ENCODE results near the gene LAMA3.

LAMA3 gene

DNA sequence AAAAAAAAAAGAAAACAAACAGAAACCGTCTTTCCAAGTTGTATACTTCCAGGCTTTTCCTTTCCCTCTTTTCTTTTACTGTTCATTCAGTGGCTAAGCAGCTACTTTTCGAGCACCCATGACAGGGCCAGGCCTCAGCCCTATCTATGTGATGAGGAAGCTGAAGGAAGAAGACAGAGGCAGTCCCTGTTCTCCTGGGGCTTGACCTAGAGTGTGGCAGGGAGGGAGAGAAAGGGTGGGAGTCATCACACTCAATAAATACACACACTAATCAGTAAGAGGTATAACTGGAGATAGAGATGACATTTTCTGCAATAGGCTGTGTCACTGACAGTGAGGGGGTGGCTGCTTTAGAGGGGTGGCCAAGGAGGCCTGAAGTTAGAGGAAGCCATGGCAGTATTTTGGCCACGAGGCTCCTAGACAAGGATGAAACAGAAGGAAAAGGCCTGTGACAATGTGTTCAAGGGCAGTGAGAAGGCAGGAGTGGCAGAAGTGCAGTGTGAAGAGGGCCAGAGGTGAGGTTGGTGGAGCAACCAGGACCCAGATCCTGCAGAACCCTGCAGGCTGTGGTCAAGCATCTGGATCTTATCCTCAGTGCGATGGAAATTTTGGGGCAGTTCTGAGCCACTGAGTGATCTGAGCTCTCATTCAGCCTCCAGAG lies 193.5 kb downstream of the LAMA3 start:
- DNase-seq: no peak

DNA sequence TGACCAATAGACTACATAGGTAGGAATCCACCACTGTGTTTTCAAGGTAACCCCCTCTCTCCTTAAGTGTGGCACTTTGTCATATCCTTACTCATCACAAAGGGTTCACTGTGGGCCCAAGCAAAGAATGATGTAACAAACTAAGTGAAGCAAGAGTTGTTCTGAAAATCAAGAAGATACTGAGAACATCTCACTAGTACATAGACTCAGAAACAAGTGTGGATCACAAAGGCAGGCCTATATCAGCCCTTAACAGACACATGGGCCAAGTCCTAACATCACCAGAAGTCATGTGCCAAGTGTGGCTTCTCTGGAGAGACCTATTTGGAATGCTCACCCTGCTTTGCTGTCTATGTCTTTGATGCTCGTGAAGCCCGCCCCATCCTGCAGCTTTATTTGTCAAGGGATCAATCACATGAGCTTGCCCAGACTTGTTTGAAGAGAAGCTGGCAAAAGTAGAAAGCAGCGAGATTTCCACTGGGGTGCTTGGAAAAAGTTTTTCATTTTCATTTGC lies 194.1 kb downstream of the LAMA3 start:
- no peak for DNase-seq

DNA sequence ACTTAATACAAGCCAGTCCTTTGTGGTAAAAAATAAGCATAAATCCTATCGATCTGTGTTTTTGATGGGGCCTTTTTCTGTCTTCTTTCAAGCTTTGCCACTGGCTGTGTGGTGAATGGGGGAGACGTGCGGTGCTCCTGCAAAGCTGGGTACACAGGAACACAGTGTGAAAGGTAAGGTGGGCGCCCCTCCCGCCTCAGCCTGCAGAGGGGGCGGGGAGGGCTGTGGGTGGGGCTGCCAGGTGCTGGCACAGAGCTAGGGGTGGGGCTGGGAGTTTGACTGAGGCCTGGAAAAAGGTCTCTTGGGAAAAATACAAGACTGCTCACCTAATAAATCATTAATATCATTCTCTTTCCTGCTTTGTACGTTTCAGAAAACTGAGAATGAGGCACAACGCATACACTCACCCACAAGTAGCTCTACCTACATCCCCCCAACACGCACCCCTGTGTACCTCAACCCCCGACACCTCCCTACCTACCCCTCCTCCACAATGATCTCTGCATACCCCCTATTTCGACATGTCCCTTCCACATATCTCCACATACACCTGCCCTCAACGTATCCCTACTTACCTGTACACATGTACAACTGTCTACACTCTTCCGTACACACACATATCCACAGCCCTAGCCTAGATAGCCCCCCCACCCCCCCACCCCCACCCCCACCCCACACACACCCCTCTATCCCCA lies 195.6 kb downstream of the LAMA3 start:
- DNase-seq: no peak

GRCh38 chr18:23885750-23886149 lies 196.5 kb downstream of the LAMA3 start:
- no peak for DNase-seq

- no peak for DNase-seq
Observed at GRCh38 chr18:23887035-23887434, 197.8 kb downstream of the LAMA3 start.

- no peak for DNase-seq
Observed at GRCh38 chr18:23887493-23887892, 198.2 kb downstream of the LAMA3 start.

GRCh38 chr18:23888881-23889280 lies 199.6 kb downstream of the LAMA3 start:
- DNase-seq: no peak

DNA sequence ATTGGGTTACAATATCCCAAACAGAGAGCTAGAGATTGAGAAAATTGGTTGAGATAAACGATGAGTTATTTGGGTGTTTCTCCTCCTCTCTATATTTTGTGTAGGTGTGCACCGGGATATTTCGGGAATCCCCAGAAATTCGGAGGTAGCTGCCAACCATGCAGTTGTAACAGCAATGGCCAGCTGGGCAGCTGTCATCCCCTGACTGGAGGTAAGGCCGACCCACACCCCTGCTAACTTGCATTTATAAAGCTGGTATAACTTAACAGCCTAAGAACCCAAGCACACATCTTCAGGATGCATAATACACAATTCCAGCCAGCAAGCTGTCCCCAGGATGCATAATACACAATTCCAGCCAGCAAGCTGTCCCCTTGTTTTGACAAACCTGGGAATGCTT lies 200.7 kb downstream of the LAMA3 start:
- DNase-seq: no peak

DNA sequence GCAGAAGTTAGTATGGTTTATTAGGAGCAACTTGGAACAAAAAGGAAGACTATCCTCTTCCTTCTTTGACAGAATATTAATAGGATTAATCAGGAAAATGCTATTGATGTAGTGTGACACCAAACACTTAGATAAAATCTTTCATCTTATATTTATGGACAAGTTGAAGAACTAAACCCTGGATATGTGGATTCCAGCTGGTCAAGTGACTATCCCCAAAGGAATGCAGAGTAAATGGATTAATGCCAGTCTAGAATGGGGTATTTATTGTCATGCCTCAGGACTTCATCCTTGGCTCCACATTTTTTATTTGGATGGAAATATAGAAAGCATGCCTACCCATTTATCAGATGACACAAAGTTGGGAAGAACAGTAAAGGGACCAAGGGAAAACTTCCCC lies 201.3 kb downstream of the LAMA3 start:
- DNase-seq: no peak

DNA sequence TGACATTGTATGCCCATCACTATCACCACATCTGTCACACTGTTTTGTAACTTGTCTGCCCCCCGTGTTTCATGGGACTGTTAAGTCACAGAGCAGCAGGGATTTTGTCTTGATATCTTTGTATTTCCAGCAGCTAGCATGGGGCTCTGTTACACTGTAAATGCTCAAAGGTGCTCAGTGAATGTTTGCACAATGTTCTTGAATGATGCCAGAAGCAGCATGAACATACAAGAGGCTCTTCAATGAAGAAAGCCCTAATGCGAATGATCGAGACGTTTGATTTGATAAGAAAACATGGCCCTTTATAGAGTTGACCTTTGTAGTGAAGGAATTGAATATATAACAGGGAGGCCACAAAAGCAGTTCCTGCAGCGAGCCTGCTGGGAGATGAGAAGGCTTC lies 204.4 kb downstream of the LAMA3 start:
- DNase-seq: no peak

GRCh38 chr18:23894661-23895175 lies 205.5 kb downstream of the LAMA3 start:
- no peak for DNase-seq

- DNase-seq: no peak
Observed at GRCh38 chr18:23897291-23897690, 208.0 kb downstream of the LAMA3 start.

GRCh38 chr18:23897733-23898132 lies 208.5 kb downstream of the LAMA3 start:
- DNase-seq: no peak

DNA sequence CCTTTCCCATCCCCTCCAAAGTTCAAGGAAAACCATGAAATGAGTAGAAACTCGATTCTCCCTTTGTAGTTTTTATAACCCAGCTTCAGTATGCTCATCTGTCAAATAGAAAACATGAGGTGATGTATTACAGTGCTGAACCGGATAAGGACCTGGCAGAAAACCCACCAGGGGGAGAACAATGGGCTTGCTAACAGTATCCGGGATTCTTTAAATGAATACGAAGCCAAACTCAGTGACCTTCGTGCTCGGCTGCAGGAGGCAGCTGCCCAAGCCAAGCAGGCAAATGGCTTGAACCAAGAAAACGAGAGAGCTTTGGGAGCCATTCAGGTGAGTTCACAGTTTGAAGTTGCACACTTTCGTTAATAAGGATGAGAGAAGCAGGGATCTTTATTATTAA lies 211.7 kb downstream of the LAMA3 start:
- no peak for DNase-seq

- DNase-seq: no peak
Observed at GRCh38 chr18:23902396-23902795, 213.1 kb downstream of the LAMA3 start.

DNA sequence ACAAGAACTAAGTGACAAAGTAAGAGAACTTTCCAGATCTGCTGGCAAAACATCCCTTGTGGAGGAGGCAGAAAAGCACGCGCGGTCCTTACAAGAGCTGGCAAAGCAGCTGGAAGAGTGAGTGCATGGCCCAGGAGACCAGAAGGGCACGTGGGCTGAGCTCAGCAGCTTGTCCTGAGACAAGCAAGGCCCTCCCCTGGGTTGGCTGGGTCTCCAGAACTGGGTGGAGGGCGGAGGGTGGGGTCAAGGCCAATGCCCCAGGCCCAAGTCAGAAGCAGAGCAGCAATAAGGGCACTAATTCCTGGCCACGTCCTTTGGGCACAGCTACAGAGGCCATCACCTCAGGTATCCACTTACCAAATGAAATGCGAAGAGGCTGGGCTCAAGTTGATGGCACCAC lies 214.7 kb downstream of the LAMA3 start:
- no peak for DNase-seq

DNA sequence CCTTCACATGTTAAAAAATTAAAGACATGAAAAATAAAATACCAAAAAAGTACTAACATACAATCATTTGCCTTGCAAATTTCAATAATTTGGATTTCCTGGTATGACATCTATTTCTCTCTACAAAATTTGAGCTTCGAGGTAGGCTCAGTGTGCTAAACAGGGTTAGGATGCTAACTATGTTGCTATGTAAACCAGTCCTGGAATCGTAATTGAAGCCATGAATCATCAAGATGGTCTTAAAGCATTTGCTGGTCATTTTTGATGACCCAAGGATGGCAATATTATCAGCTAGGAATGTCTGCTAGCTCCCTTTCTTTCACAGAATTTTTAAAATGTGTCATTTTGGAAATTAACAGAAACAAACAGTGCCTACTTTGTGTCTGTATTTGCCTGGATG lies 217.4 kb downstream of the LAMA3 start:
- DNase-seq: no peak

DNA sequence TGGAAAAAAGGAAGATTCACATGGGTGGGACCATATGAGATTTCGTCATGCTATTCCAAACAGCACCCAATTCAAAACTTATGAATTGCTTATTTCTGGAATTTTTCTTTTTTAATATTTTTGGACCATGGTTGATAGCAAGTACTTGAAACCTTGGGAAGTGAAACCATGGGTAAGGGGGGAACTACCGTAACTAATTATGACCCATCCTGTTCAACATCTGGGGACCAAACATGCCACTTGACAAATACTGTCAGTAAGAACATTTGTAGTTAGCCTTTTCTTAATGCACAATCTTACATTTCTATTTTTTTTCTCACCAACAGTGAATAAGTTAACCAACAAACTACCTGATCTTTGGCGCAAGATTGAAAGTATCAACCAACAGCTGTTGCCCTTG lies 219.6 kb downstream of the LAMA3 start:
- no peak for DNase-seq

- no peak for DNase-seq
Observed at GRCh38 chr18:23910032-23910431, 220.8 kb downstream of the LAMA3 start.

GRCh38 chr18:23912356-23912755 lies 223.1 kb downstream of the LAMA3 start:
- no peak for DNase-seq

GRCh38 chr18:23916338-23916737 lies 227.1 kb downstream of the LAMA3 start:
- no peak for DNase-seq

DNA sequence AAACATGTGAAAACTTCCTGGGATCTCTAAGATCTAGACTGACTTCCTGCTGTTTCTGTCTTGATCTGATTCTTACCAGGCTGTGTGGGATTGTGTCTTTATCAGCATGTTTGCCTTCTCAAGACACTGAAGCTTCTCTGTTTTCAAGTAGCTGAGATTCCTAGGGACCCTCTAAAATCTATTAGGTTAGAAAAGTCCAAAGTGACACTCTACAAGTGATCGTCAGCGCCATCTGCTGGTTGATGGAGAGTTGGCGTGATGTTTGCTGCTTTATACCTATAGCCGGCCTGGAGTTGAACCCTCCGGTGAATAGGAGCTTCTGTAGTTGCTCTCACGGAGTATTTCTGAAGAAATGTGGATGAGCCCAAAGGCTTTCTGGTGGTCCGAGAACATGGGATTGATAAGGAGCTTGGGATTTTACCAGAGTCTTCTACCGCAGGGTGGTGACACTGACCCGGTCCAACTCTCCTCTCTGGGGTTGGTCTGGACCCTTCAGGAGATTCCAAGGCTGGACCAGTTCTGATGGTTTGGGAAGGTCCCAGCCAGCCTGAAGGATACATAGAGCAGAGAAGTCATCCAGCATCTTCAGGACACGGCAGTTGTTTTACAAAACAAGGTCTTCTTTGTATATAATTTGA lies 229.3 kb downstream of the LAMA3 start:
- peak; percentile 79 for DNase-seq

DNA sequence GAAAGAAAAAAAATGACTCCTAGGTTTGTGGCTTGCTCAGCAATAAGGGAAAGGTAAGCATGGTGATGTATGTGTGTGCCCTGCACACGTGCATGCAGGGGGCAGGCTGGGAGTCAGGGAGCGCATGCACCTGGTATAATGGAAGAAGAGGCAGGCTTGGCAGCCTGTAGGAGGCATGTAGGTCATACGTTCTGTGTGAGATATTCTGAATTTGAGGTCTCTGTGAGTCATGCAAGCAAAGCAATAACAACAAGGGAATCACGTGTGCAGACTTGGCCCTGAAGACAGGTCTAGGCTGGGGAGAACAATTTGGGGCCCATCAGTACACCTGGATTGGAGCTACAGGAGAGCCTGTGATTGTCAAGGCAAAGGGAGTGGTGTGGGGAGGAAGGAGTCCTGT lies 230.8 kb downstream of the LAMA3 start:
- no peak for DNase-seq

DNA sequence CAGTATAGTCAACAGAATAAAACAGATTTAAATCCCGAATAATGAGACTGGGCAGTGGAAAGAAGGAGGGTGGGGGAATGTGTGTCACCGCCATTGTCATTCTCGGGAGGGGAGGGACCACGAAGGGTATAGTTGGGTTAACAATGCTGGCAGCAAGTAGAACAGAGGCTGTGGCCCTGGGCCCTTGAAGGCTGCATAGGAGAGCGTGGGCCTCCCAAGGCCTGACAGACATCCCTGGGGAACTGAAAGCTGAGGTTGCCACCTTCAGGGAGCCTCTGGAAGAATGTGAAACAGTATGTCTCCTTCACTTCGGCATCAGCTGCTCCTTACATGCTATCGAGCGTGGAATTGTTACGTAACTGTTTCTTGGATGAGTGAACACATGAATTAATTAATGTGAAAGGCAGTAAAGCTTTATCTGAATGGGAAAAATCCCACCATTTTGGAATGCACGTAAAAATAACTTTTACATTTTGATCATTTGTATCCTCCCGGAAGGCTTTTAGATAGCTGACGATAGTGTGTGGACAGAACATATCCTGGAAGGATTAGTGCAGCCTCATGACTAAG lies 232.5 kb downstream of the LAMA3 start:
- DNase-seq: peak; percentile 62
